GM12878 (cell line): ENCODE measurements around the gene DNAH1. TPM values are rescaled to one million over a fixed set of nuclear protein-coding genes. Genes with fewer than 3 reads are reported as not detected.

ENCODE experiments used
- ATF2 ChIP-seq: IDR thresholded peaks from 2 replicates; pipeline ENCODE4 v1.6.1; 2012; ENCODE audit warnings: low read length, inconsistent platforms
- BHLHE40 ChIP-seq, 2 experiments: fragments of 450-650 bp in 1 of 2; IDR thresholded peaks; 2 replicates each; pipeline ENCODE4 v1.6.1; 2011 to 2017; ENCODE audit warnings: low read depth in 2 of 2, borderline replicate concordance in 1 of 2, improper control_type of control experiment in 1 of 2, low read length in 1 of 2, mild to moderate bottlenecking in 1 of 2
- BRCA1 ChIP-seq: IDR thresholded peaks from 2 replicates; pipeline ENCODE4 v1.6.1; 2011; ENCODE audit warnings: low read depth, low read length, improper control_type of control experiment
- CEBPB ChIP-seq, 2 experiments: fragments of 150-350 bp in 1 of 2; IDR thresholded peaks; 2 replicates each; pipeline ENCODE4 v1.6.1; 2012 to 2014; ENCODE audit warnings: low read depth in 2 of 2, low read length in 2 of 2, borderline replicate concordance in 1 of 2, inconsistent platforms in 1 of 2
- CTCF ChIP-seq, 3 experiments: IDR thresholded peaks in 2 of 3; conservative IDR thresholded peaks in 1 of 3; 2 replicates each; pipeline ENCODE4 v1.5.1; 2011; ENCODE audit warnings: low read depth in 3 of 3, low read length in 3 of 3, mild to moderate bottlenecking in 3 of 3, control low read depth in 2 of 3, moderate library complexity in 2 of 3, inconsistent platforms in 1 of 3, mixed read lengths in 1 of 3; ENCODE audit not compliant: control insufficient read depth in 2 of 3, insufficient read depth in 1 of 3; ENCODE audit errors: extremely low read depth in 1 of 3
- FOXM1 ChIP-seq: IDR thresholded peaks from 2 replicates; pipeline ENCODE4 v1.6.1; 2012; ENCODE audit warnings: low read depth, mild to moderate bottlenecking, inconsistent platforms, low read length, moderate library complexity
- HDAC2 ChIP-seq: fragments of 200-600 bp; sonication (generic); IDR thresholded peaks from 2 replicates; pipeline ENCODE4 v1.6.1; 2017
- HSF1 ChIP-seq: fragments of 150-350 bp; IDR thresholded peaks from 2 replicates; pipeline ENCODE4 v1.6.1; 2014; ENCODE audit warnings: mild to moderate bottlenecking, low read depth, low read length
- MYB ChIP-seq: fragments of 150-350 bp; IDR thresholded peaks from 2 replicates; pipeline ENCODE4 v1.6.1; 2014; ENCODE audit warnings: mild to moderate bottlenecking, low read depth, low read length, borderline replicate concordance
- POU2F2 ChIP-seq: IDR thresholded peaks from 3 replicates; pipeline ENCODE4 v1.6.1; 2011; ENCODE audit warnings: low read depth, mild to moderate bottlenecking, low read length, borderline replicate concordance
- RCOR1 ChIP-seq: conservative IDR thresholded peaks from 2 replicates; pipeline ENCODE4 v1.6.1; 2012; ENCODE audit warnings: low read depth, low read length, improper control_type of control experiment
- RUNX3 ChIP-seq: IDR thresholded peaks from 2 replicates; pipeline ENCODE4 v1.6.1; 2012; ENCODE audit warnings: low read length, inconsistent platforms
- SIX5 ChIP-seq: IDR thresholded peaks from 2 replicates; pipeline ENCODE4 v1.6.1; 2011; ENCODE audit warnings: mild to moderate bottlenecking, low read depth, low read length, moderate library complexity; ENCODE audit not compliant: severe bottlenecking
- SMAD1 ChIP-seq: fragments of 450-650 bp; IDR thresholded peaks from 2 replicates; pipeline ENCODE4 v1.6.1; 2018; ENCODE audit warnings: mild to moderate bottlenecking, low read depth; ENCODE audit not compliant: partially characterized antibody
- SMAD5 ChIP-seq: IDR thresholded peaks from 2 replicates; pipeline ENCODE4 v1.6.1; 2016; ENCODE audit warnings: antibody characterized with exemption, low read depth
- STAT1 ChIP-seq: fragments of 450-650 bp; conservative IDR thresholded peaks from 2 replicates; pipeline ENCODE4 v1.6.1; 2014; ENCODE audit warnings: antibody characterized with exemption, mild to moderate bottlenecking
- SUZ12 ChIP-seq: fragments of 200-600 bp; sonication (generic); IDR thresholded peaks from one replicate; pipeline ENCODE4 v1.6.1; 2018; ENCODE audit warnings: antibody characterized with exemption, mild to moderate bottlenecking; ENCODE audit not compliant: unreplicated experiment
- polyA plus RNA-seq, 11 experiments: library from polyadenylated mRNA; depleted of rRNA in 4 of 11; unstranded in 6 of 11; stranded (reverse) in 5 of 11; fragments of >200 nt; fragmentation: Nextera tagmentation in 4 of 11; fragmentation: Illumina TruSeq in 1 of 11; extraction: Ambion mirVana in 4 of 11; extraction: Trizol in 1 of 11; gene quantifications; 1 replicate in 1 of 11; 2 replicates in 10 of 11; pipeline versions ENCODE4 v1.2.1 to v1.2.3, GENCODE V29; 2011 to 2016; ENCODE audit warnings: inconsistent platforms in 2 of 11, missing spikeins in 2 of 11, low read depth in 1 of 11
- total RNA-seq, 4 experiments: library from RNA; depleted of rRNA in 3 of 4; stranded (reverse); fragments of >200 nt in 3 of 4; fragmentation: Illumina TruSeq in 1 of 4; extraction: Trizol in 1 of 4; gene quantifications; 2 replicates each; pipeline versions ENCODE4 v1.2.1 to v1.2.3, GENCODE V29; 2013 to 2021
- TF ChIP-seq, protein P1 (sequence below): fragments of 450-650 bp; IDR thresholded peaks from 2 replicates; pipeline ENCODE4 v1.6.1; 2017; ENCODE audit warnings: mild to moderate bottlenecking, moderate library complexity
- TF ChIP-seq, protein P2 (sequence below): fragments of 450-650 bp; IDR thresholded peaks from 2 replicates; pipeline ENCODE4 v1.6.1; 2017; ENCODE audit warnings: mild to moderate bottlenecking, low read depth, inconsistent platforms; ENCODE audit not compliant: poor library complexity, severe bottlenecking

DNAH1 gene
- total and polyA plus RNA-seq, 10 of the 15 experiments (the other 5 are each of a cell fraction or from before 2014, with no cell fraction given), result 0.31 to 5.8 (median 2.7) TPM

DNA sequence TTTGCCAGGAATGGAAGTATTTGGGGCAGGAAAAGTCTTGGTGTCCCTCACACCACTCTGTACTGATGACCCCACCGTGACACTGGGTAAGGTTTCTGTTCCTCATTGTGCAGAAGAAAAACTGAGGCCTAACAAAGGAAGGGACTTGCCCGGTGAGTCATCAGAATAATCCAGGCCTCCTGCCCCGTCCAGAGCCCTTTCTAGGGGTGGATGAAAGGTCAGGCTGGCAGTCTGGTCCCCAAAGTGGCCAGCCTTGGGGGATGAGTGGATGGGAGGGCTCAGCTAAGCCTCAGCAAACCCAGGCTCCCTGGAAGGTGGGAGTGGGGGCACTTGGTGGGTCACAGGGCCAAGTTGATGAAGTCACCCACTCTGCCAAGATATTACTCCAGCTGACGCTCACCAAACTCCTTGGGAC is 2.3 kb upstream of the DNAH1 start (continued):
- TF ChIP-seq SIX5 (no peak), STAT1 (no peak), BRCA1 (no peak), MYB (no peak), RUNX3 (peak; percentile 84), HSF1 (peak; percentile 24; the same call in 1 of the 2 replicates), SMAD5 (no peak), SMAD1 (no peak), CEBPB (IDR thresholded peaks at IDR 0.05; ENCODE audit: borderline replicate concordance in 1 of 2, low read depth in 2 of 2, low read length in 2 of 2) (no peak), ATF2 (peak; percentile 86; the same call in 1 of the 2 replicates), FOXM1 (peak; percentile 85), RCOR1 (no peak), POU2F2 (peak; percentile 49; the same call in 1 of the 3 replicates), SUZ12 (no peak), HDAC2 (no peak), CTCF (IDR thresholded peaks at IDR 0.05 in 2 of 3, conservative IDR thresholded peaks at IDR 0.05 in 1 of 3; ENCODE audit: control insufficient read depth in 2 of 3, extremely low read depth in 1 of 3, insufficient read depth in 1 of 3, low read depth in 3 of 3, low read length in 3 of 3) (no peak), BHLHE40 (IDR thresholded peaks at IDR 0.05; ENCODE audit: borderline replicate concordance in 1 of 2, low read depth in 2 of 2, low read length in 1 of 2) (peak; percentile 72 to 74; a peak in 3 of 4 replicates)
- TF ChIP-seq, protein P1, sequence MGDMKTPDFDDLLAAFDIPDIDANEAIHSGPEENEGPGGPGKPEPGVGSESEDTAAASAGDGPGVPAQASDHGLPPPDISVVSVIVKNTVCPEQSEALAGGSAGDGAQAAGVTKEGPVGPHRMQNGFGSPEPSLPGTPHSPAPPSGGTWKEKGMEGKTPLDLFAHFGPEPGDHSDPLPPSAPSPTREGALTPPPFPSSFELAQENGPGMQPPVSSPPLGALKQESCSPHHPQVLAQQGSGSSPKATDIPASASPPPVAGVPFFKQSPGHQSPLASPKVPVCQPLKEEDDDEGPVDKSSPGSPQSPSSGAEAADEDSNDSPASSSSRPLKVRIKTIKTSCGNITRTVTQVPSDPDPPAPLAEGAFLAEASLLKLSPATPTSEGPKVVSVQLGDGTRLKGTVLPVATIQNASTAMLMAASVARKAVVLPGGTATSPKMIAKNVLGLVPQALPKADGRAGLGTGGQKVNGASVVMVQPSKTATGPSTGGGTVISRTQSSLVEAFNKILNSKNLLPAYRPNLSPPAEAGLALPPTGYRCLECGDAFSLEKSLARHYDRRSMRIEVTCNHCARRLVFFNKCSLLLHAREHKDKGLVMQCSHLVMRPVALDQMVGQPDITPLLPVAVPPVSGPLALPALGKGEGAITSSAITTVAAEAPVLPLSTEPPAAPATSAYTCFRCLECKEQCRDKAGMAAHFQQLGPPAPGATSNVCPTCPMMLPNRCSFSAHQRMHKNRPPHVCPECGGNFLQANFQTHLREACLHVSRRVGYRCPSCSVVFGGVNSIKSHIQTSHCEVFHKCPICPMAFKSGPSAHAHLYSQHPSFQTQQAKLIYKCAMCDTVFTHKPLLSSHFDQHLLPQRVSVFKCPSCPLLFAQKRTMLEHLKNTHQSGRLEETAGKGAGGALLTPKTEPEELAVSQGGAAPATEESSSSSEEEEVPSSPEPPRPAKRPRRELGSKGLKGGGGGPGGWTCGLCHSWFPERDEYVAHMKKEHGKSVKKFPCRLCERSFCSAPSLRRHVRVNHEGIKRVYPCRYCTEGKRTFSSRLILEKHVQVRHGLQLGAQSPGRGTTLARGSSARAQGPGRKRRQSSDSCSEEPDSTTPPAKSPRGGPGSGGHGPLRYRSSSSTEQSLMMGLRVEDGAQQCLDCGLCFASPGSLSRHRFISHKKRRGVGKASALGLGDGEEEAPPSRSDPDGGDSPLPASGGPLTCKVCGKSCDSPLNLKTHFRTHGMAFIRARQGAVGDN, result peak; percentile 94
- TF ChIP-seq, protein P2, sequence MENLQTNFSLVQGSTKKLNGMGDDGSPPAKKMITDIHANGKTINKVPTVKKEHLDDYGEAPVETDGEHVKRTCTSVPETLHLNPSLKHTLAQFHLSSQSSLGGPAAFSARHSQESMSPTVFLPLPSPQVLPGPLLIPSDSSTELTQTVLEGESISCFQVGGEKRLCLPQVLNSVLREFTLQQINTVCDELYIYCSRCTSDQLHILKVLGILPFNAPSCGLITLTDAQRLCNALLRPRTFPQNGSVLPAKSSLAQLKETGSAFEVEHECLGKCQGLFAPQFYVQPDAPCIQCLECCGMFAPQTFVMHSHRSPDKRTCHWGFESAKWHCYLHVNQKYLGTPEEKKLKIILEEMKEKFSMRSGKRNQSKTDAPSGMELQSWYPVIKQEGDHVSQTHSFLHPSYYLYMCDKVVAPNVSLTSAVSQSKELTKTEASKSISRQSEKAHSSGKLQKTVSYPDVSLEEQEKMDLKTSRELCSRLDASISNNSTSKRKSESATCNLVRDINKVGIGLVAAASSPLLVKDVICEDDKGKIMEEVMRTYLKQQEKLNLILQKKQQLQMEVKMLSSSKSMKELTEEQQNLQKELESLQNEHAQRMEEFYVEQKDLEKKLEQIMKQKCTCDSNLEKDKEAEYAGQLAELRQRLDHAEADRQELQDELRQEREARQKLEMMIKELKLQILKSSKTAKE, result peak; percentile 98
